SKM-1 (cell line): Measurements from ENCODE around the gene MBTD1.
"Not testable (repeated sequence)": the region's sequence is repeated elsewhere in the genome, so short reads cannot be mapped to it uniquely, and the experiment has no call there.

ENCODE experiments used
- DNase-seq: peaks from one replicate; lab custom pipeline; 2025; ENCODE audit not compliant: unreplicated experiment; lab: John Stamatoyannopoulos, UW

Gene MBTD1

GRCh38 chr17:51255673-51256072 is 4.2 kb downstream of the MBTD1 start:
- DNase-seq: no peak

DNA sequence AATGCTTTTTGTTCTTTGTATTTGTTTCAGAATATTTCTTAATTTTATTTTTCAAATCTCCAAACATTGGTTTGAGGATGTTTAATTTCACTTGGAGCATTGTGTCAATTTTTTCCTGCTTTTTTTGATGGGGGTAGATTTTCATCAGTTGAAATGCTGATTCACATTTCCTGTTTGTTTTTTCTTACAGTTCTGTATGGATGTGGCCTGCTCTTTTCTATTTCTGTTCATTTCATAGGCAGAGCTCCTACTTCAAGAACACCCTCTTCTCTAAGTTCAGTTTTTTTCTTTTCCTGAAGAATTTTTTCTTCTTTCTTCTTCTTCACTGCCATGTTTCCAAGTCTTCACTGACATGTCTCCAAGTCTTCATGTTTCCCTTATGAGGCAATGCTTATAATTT is 8.8 kb downstream of the MBTD1 start:
- DNase-seq: no peak

DNA sequence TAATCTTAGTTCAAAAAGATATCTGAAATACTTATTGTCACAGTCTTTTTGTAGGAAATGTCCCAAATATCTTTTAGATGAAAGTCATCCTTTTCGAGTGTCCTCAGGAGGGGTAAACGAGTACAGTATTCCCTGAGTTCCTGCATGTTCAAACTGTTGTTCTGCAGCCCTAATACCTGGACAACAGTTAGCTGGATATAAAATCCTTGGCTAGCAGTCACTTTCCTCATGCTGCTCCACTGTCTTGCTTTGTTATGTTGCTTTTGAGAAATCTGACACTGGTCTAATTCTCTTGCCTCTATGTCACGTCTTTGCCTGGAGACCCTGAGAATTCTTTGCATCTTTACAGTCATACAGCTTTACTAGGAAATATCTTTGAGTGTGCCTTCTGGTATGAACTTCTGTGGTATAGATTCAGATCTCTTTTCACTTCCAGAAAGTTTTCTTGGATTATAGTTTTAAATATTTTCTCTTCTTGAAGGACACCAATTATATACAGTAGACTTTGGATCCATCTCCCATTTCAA is 9.5 kb downstream of the MBTD1 start:
- no peak for DNase-seq

- no peak for DNase-seq
These were observed 14.3 kb downstream of the MBTD1 start for GRCh38 chr17:51245535-51245934.

DNA sequence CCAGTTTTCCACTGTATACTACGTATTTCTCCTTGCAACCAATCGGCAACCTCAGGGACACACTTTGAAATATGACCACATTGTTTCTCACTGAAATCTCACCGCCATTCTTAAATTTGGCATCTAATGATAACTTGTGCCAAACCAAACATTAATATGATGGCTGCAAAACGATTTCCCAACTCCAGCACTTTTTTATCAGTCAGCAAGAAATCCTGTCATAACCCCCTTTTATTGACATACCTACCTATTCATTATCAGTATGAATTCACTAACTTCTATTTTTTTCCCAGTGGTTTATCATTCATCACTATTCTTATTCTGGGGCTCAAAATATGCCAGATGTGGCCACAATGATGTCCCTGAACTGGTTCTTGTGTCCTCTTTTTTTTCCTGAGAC is 15.8 kb downstream of the MBTD1 start:
- DNase-seq: no peak

- no peak for DNase-seq
These were observed 19.6 kb downstream of the MBTD1 start for GRCh38 chr17:51240275-51240674.

GRCh38 chr17:51238255-51238887 is 21.5 kb downstream of the MBTD1 start:
- DNase-seq: no peak

DNA sequence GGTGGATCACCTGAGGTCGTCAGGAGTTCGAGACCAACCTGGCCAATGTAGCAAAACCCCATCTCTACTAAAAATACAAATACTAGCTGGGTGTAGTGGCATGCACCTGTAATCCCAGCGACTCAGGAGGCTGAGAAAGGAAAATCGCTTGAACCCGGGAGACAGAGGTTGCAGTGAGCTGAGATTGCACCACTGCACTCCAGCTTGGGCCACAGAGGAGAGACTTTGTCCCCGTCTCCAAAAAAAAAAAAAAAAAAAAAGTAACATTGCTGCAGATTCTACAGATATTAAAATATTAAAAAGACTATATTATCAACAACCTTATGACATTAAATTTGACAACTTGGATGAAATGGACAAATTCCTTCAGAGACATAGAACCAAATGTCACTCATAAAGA is 25.7 kb downstream of the MBTD1 start:
- DNase-seq: no peak

DNA sequence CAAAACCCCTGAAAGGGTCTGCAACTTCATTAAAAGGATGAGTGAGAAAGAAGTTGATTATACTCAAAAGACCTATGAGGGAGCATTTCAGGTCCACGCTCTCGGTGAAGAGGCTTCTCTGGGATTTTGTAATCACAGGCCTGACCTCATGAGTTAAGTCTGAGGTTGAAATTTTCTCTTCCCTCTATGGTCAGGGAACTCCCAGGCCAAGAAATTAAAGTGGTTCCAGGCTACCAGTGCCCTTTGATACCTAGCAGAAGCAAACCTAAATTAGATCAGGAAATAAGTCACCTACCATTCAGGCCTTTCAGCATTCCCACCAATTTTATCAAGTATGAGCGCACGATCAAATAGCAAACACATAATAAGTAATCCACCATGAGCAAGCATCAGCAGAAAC is 27.9 kb downstream of the MBTD1 start:
- DNase-seq: no peak

DNA sequence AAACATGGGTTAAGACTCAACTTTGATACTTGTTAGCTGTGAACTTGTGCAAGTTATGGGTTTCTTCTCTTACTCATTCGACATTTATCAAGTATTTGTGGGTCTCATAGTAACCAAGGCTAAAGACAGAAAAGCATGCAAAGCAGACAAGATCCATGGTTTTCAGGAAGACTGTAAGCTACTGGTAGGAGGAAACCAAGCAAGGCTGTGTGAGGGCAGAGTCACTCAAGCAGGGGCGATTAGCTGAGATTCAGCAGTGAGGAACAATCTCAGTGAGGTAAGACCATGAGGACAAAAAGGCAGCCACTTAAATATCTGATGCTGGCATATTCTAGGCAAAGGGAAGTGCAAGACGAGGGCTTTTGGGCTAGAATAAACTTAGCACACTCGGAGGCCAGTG is 29.5 kb downstream of the MBTD1 start:
- DNase-seq: no peak

- no peak for DNase-seq
These were observed 30.0 kb downstream of the MBTD1 start for GRCh38 chr17:51229889-51230288.

DNA sequence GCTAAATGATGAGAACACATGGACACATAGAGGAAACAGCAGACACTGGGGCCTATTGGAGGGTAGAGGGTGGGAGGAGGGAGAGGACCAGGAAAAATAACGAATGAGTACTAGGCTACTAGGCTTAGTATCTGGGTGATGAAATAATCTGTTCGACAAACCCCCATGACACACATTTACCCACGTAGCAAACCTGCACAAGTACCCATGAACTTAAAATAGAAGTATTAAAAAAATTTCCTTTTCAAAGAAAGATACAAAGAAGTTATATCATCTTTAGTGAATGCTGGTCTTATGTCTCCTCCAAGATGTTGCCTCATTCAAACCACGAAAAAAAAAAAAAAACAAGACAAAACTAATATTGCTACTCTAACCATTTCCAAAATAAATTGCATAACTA is 31.7 kb downstream of the MBTD1 start:
- no peak for DNase-seq

- not testable (repeated sequence) for DNase-seq
These were observed 34.3 kb downstream of the MBTD1 start for GRCh38 chr17:51225523-51225922.

DNA sequence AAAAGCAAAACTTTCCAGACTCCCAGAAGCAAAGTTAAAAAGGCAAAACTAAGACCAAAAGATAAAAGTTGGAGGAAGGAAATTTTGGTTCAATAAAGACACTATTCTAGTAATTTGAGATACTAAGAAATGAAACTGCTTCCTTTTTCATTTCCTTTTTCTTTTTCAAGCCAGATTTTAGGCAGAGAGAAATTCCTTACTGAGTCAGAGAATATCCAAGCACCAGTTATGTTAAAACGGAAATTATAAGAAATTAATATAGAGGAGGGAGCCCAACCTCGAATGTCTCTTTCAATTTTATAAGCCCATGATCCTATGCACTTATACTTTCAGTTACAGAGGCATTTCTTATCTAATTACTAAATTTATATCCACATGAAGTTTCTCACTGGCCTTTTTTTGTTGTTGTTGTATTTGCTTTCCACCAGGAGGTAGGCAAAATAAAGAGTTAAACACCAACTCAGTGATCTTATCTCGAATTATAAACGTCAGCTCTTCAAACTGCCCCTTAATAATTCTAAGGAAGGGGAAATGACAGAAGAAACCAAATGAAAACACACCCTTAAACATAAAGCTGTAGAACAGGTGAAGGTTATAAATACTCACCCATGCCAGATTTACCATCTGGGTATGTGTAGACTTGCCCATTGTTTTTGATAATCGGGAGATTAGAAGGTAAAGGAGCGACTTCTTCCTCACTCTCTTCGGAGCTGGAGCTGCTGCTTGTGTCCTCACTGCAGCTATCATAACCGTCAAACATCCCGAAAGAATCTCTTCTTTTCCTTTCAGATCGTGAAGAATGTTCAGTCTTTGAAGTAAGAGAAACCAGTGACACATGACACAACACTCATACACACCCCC is 35.2 kb downstream of the MBTD1 start:
- DNase-seq: no peak

DNA sequence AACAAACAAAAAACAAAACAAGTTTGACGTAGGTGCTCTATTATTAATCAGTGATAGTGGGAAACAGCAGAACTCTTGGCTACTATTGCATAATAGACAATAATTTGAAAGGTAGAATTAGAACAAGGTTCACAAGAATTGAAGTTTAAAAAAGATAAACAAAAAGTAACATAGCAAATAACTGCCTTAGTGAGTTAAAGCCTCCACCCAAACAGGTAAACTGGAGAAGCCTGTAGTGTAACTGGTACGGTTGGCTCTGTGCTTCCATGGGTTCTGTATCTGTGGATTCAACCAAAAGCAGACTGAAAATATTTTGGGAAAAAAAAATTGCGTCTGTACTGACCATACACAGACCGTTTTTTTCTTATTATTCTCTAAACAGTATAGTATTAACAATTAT is 38.5 kb downstream of the MBTD1 start:
- DNase-seq: no peak

- DNase-seq: no peak
These were observed 41.9 kb downstream of the MBTD1 start for GRCh38 chr17:51217946-51218345.

DNA sequence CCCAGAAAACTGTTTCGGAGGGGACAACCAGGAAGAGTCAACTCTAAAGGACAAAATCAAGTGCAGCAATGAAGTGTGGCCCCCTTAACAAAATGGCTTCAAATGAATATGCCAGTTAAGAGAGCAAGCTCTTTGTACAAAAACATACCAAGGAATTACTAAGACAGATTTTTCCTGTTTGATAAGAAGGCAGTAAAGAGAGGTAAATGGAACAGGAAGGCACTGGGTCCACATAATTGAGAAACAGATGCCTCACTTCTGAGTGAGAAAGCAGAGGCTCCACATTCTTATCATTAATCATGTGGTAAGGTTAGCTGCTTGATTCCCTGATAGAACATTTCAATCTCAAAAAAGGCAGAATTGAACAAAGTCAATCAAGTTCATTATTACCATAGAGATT is 44.9 kb downstream of the MBTD1 start:
- no peak for DNase-seq

DNA sequence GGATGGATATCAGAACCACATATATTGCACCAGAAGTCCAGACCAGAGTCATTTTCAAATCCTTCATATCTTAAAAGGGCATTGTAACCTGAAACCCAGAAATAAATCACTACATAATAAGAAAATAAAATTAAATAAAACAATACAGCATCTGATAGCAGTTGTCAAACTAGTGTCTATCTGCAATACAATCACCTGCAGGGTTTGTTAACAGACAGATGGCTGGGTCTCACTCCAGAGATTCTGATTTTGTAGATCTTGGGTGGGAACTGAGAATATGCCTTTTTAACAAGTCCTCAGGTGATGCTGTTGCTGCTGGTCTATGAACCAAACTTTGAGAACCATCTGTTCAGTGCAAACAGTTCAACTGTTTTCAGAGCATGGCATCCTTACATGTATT is 56.0 kb downstream of the MBTD1 start:
- DNase-seq: no peak

- no peak for DNase-seq
These were observed 59.0 kb downstream of the MBTD1 start for GRCh38 chr17:51200846-51201245.

- DNase-seq: no peak
These were observed 59.6 kb downstream of the MBTD1 start for GRCh38 chr17:51200295-51200694.

DNA sequence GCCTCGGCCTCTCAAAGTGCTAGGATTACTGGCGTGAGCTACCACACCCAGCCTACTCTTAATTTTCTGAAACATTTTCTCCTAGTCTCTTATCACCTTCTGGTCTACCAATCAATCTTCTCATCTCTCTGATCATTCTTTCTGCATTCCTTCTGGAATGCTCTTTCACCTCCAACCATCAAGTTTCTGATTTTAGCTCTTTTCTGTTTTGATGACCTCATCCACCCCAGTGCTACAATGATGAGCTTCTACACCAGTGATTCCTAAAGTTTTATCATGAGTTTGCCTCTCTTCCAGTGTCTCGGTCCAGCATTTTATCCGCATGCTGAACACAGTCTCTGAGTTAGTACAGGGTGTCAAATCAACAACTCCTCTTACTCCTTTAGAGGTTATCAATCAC is 62.1 kb downstream of the MBTD1 start:
- no peak for DNase-seq

DNA sequence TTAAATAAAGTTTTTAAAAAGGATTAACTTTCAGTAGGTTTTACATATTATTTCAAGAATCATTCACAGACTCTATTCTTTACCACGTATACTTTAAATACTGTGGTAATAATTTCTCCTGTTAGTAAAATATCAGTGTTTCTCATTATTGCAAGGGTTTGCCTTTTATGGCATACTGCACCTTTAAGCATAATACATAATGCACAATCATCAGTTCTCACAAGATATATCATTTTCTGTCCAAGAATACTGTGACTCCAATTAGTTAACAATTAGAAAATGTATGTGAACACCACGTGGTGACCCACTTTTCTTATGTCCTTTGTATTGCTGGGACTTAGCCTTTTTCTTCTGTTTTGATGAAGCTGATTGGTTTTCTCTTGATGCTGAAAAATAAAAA is 68.0 kb downstream of the MBTD1 start:
- no peak for DNase-seq
